ENCODE measurements around the gene FGF18. TPM values are rescaled to one million over a fixed set of nuclear protein-coding genes. Genes with fewer than 3 reads are reported as not detected.
"Not testable (repeated sequence)": the region's sequence is repeated elsewhere in the genome, so short reads cannot be mapped to it uniquely, and the experiment has no call there.

FGF18 gene
- total RNA-seq, 6 donors from 2014 or later, result 0.44 to 4.6 (median 1.4) TPM

- Histone ChIP-seq H3K9me3 (no peaks in the 10 kb centered on the region), H3K4me1 (peaks cover 7 to 12% (median 10%) of the 10 kb centered on the region in 4 donors), H3K36me3 (peaks cover 18 to 83% (median 45%) of the 10 kb centered on the region in 4 donors), H3K4me3 (no peak overlapping the region), H3K27me3 (no peaks in the 10 kb centered on the region), H3K27ac (no peak overlapping the region)
- no peak for TF ChIP-seq CTCF (IDR thresholded peaks at IDR 0.05)
- TF ChIP-seq POLR2A (IDR thresholded peaks at IDR 0.05), result no peak
- no peak for TF ChIP-seq EP300 (IDR thresholded peaks at IDR 0.05)
- TF ChIP-seq POLR2AphosphoS5 (IDR thresholded peaks at IDR 0.05), result no peak
- WGBS, 2 donors, result 0 to 31% methylated on average over 1 of the region's 1 CpG
- ATAC-seq (ENCODE audit: low FRiP score in 2 of 2) (no peak), DNase-seq (no peak)
Measured at GRCh38 chr5:171410181-171410580, 9.3 kb upstream of the FGF18 start.

DNA sequence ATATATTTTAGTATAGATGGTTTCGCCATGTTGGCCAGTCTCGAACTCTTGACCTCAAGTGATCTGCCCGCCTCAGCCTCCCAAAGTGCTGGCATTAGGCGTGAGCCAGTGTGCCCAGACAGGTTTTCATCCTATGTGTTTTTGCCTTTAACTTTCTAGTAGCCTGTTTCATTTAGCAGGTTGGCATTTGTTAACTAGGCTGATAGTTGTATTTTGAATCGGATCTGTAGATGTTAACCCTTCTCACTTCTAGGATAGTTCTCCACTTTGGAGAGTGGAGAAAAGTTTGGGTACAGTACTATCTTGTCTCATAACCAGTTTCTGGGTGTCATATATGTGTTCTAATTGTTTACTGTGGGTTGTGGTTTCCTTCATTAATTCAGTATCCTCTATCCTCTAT is 7.3 kb upstream of the FGF18 start:
- H3K9me3 ChIP-seq, result no peaks in the 10 kb centered on the region
- H3K27me3 ChIP-seq, result no peaks in the 10 kb centered on the region
- H3K4me3 ChIP-seq, result no peak overlapping the region
- WGBS, 2 donors, result 96 to 97% methylated on average over 5 of the region's 5 CpGs
- DNase-seq, result no peak
- ATAC-seq (ENCODE audit: low FRiP score in 2 of 2), result no peak
- H3K4me1 ChIP-seq, result peaks cover 7 to 11% (median 9%) of the 10 kb centered on the region in 4 donors
- H3K36me3 ChIP-seq, result peaks cover 10 to 63% (median 30%) of the 10 kb centered on the region in 4 donors
- TF ChIP-seq POLR2AphosphoS5 (IDR thresholded peaks at IDR 0.05) (no peak), CTCF (IDR thresholded peaks at IDR 0.05) (no peak), POLR2A (IDR thresholded peaks at IDR 0.05) (no peak), EP300 (IDR thresholded peaks at IDR 0.05) (no peak)
- H3K27ac ChIP-seq, result no peak overlapping the region

DNA sequence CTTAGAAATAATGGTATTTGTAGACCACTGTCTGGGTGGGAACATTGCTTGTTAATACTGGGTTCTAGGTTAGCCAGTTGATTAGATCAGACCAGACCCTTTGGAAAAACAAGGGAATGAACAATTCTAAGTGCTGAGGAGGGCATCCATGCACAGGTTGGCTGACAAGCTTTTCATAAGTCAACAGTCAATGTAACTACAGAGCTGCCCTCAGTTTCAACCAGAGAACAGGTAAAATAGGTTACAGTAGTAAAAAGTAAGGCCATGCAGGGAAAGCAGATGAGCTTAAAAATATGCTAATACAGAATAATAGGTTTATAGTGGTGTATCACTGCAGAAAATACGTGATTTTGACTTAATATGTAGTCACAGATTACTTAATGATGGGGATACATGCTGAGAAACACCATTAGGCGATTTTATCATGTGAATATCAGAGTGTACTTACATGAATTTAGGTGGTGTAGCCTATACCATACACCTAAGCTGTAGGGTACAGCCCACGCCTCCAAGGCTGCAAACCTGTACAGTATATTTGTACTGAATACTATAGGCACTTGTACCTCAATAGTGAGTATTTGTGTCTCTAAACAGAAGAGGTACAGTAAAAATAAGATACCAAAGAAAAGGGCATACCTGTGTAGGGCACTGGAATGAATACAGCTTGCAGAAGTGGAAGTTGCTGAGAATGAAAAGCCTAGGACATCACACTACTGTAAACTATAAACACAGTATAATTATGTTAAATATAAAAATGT is 6.1 kb upstream of the FGF18 start:
- TF ChIP-seq POLR2A (IDR thresholded peaks at IDR 0.05) (no peak), EP300 (IDR thresholded peaks at IDR 0.05) (no peak), CTCF (IDR thresholded peaks at IDR 0.05) (no peak), POLR2AphosphoS5 (IDR thresholded peaks at IDR 0.05) (no peak)
- Histone ChIP-seq H3K9me3 (no peaks in the 10 kb centered on the region), H3K4me1 (peaks cover 7 to 9% (median 8%) of the 10 kb centered on the region in 4 donors), H3K27me3 (no peaks in the 10 kb centered on the region), H3K36me3 (peaks cover 7 to 51% (median 24%) of the 10 kb centered on the region in 4 donors), H3K27ac (no peak overlapping the region), H3K4me3 (no peak overlapping the region)
- ATAC-seq (ENCODE audit: low FRiP score in 2 of 2), result no peak
- no peak for DNase-seq
- 88 to 93% methylated on average over 3 of the region's 3 CpGs for WGBS, 2 donors

DNA sequence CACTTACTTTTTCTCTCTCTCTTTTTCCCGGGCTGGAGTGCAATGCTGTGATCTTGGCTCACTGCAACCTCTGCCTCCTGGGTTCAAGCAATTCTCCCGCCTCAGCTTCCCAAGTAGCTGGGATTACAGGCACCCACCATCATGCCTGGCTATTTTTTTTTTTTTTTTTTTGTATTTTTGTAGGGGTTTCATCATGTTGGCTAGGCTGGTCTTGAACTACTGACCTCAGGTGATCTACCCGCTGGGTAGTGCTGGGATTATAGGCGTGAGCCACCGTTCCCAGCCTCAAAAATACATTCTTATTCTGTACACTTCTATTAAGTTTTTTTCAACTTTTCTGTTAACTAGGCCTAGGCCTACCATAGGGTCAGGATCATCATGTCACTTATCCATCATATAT is 5.5 kb upstream of the FGF18 start:
- WGBS, 2 donors, result 91 to 97% methylated on average over 5 of the region's 5 CpGs
- not testable (repeated sequence) for ATAC-seq (ENCODE audit: low FRiP score in 2 of 2); H3K9me3 ChIP-seq; H3K4me3 ChIP-seq; DNase-seq; H3K27ac ChIP-seq; H3K27me3 ChIP-seq
- Histone ChIP-seq H3K36me3 (peaks cover 4 to 45% (median 21%) of the 10 kb centered on the region in 4 donors), H3K4me1 (peaks cover 7 to 14% (median 9%) of the 10 kb centered on the region in 4 donors)

DNA sequence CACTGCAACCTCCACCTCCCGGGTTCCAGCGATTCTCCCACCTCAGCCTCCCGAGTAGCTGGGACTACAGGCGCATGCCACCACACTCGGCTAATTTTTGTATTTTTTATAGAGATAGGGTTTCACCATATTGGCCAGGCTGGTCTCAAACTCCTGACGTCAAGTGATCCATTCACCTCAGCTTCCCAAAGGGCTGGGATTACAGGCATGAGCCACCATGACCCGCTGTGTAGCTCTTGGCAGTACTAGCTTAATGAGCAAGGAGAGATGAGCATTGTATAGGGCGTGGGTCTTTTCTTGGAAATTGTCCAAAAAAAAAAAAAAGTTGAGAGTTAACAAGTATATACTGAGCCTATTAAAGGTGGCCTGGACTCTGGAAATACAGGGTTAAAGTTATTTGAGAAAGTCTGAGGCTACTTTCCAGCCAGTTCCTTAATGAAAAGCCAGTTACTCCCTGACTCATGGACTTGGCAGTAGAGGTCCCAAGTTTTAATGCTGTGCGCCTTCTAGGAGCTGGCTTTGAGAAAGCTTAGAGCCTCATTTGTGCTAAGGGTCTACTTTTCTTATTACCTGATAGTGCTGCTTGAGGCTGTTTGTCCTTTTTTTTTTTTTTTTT is 4.2 kb upstream of the FGF18 start:
- TF ChIP-seq POLR2A (IDR thresholded peaks at IDR 0.05) (no peak), POLR2AphosphoS5 (IDR thresholded peaks at IDR 0.05) (no peak), CTCF (IDR thresholded peaks at IDR 0.05) (no peak), EP300 (IDR thresholded peaks at IDR 0.05) (no peak)
- no peak for ATAC-seq (ENCODE audit: low FRiP score in 2 of 2)
- H3K27me3 ChIP-seq, result peaks cover 0 to 11% (median 0%) of the 10 kb centered on the region in 4 donors
- peaks cover 0 to 34% (median 18%) of the 10 kb centered on the region in 4 donors for H3K36me3 ChIP-seq
- no peak overlapping the region for H3K27ac ChIP-seq
- H3K4me1 ChIP-seq, result peaks cover 16 to 20% (median 18%) of the 10 kb centered on the region in 4 donors
- no peak overlapping the region for H3K4me3 ChIP-seq
- no peak for DNase-seq
- H3K9me3 ChIP-seq, result no peaks in the 10 kb centered on the region
- 82 to 83% methylated on average over 9 of the region's 9 CpGs for WGBS, 2 donors

All from upper lobe of left lung (tissue), 6 donors.